Activated CD8-positive, alpha-beta memory T cell treated with anti-CD3 and anti-CD28 coated beads, Interleukin-2, amount 50 U/mL, for 24 hours (primary cell): ENCODE results near the gene CLIP3.
"Not testable (repeated sequence)": the region's sequence is repeated elsewhere in the genome, so short reads cannot be mapped to it uniquely, and the experiment has no call there.

ENCODE experiments used
- DNase-seq: peaks from one replicate; pipeline ENCODE4 v3.0.0-alpha.2; 2020; ENCODE audit errors: extremely low read depth

CLIP3 gene

GRCh38 chr19:36049080-36049698, 16.5 kb upstream of the CLIP3 start:
- DNase-seq = no peak

- DNase-seq = no peak
Observed at GRCh38 chr19:36047835-36048234, 15.2 kb upstream of the CLIP3 start.

GRCh38 chr19:36046443-36047050, 13.9 kb upstream of the CLIP3 start:
- no peak for DNase-seq

GRCh38 chr19:36043952-36044351, 11.3 kb upstream of the CLIP3 start:
- no peak for DNase-seq

GRCh38 chr19:36041831-36042230, 9.2 kb upstream of the CLIP3 start:
- DNase-seq = no peak

- not testable (repeated sequence) for DNase-seq
Observed at GRCh38 chr19:36041092-36041491, 8.4 kb upstream of the CLIP3 start.

- DNase-seq = no peak
Observed at GRCh38 chr19:36040495-36040894, 7.8 kb upstream of the CLIP3 start.

GRCh38 chr19:36031308-36031707, 1.4 kb downstream of the CLIP3 start:
- no peak for DNase-seq

GRCh38 chr19:36030264-36031148, 2.2 kb downstream of the CLIP3 start:
- DNase-seq = no peak

GRCh38 chr19:36028313-36029041, 4.2 kb downstream of the CLIP3 start:
- no peak for DNase-seq

GRCh38 chr19:36027696-36028095, 5.0 kb downstream of the CLIP3 start:
- no peak for DNase-seq

- no peak for DNase-seq
Observed at GRCh38 chr19:36026091-36026876, 6.4 kb downstream of the CLIP3 start.

GRCh38 chr19:36025541-36025940, 7.1 kb downstream of the CLIP3 start:
- no peak for DNase-seq

- DNase-seq = no peak
Observed at GRCh38 chr19:36023432-36023831, 9.2 kb downstream of the CLIP3 start.

- DNase-seq = no peak
Observed at GRCh38 chr19:36019061-36019670, 13.5 kb downstream of the CLIP3 start.

- DNase-seq = peak; percentile 99
Observed at GRCh38 chr19:36014012-36014924, 18.4 kb downstream of the CLIP3 start, which contains the start of gene ALKBH6. Gene ALKBH6 (minus strand): TSS chr19:36014213. CDS start chr19:36013397, 816 bp downstream.

- no peak for DNase-seq
Observed at GRCh38 chr19:36013280-36014011, 19.2 kb downstream of the CLIP3 start.

- no peak for DNase-seq
Observed at GRCh38 chr19:36010402-36010801, 22.3 kb downstream of the CLIP3 start.
